HG03095 (cell line): ENCODE data around the gene SLC22A16.
"Not testable (repeated sequence)": the region's sequence is repeated elsewhere in the genome, so short reads cannot be mapped to it uniquely, and the experiment has no call there.

ENCODE experiments used
- ATAC-seq: cut with Tn5 transposase; IDR thresholded peaks from one replicate; pipeline ENCODE4 v1.9.1; 2021; ENCODE audit warnings: moderate library complexity; ENCODE audit not compliant: unreplicated experiment

Gene SLC22A16

DNA sequence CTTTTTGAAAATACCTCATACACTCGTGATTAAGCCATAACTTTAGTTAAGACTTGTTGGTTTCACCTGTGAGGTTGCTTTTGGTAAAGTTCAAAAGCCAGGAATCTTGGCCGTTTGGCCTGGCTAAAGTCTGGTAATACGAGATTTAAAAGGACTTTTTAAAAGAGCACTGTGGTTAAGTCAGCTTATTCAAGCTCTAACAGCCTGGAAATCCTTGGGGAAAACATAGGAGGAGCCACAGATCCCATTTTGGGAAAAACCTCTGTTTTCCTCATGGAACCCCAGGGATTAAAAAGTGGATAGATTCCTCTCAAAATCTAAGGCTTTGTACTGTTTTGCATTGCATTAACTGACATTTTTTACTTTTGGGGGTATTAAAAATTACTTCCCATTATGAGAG lies 13.7 kb upstream of the SLC22A16 start:
- no peak for ATAC-seq

DNA sequence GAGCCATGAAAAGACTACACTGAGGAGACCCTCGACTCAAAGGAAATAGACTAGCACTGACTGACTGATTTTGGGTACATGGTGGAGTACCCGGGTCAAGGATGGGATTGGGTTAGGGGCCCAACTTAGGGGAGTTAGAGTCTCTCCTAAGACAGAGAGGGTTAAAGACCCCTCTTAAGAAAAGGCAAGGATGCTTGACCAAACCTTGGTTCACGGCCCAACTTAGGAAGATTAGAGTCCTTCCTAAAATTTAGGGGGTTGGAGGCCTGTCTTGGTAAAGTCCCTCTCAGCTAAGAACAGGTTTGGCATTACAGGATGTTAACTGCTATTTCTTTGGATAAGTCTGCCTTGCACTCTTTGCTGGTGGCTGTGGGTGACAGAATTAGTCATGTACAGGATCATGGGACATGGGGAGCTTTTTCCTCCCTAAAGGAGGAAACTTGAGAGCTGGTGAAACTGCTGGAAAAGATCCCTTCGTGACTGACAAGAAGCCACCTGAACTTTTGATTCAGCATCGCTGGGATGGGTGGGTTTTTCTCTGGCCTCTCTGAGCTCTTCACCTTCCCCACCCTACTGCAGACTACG lies 12.3 kb upstream of the SLC22A16 start:
- ATAC-seq = no peak

DNA sequence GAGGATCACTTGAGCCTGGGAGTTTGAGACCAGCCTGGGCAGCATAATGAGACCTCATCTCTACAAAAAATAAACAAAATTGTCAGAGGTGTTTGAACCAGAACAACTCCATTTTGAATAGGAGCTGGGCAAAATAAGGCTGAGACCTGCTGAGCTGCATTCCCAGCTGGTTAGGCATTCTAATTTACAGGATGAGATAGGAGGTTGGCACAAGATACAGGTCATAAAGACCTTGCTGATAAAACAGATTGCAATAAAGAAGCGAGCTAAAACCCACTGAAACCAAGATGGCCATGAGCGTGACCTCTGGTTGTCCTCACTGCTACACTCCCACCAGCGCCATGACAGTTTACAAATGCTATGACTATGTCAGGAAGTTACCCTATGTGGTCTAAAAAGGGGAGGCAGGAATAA lies 11.6 kb upstream of the SLC22A16 start:
- not testable (repeated sequence) for ATAC-seq

DNA sequence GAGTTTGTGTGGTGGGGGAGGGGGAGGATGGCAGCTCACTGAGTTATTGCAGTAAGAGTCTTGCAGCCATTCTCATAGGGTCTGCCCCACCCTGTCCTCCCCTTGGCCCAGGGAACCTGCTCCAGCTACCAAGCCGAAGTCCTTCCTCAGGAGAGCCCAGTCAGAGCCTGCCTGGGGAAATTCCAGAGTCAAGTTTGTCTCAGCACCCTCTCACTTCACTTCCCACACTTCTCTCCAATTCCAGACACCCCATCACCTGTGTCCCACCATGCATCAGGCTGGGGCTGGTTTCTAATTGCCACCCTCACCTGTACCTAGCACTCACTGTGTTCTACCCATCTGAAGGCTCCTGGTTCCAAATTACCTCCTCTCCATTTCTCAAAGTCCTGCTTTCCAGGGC lies 10.3 kb upstream of the SLC22A16 start:
- no peak for ATAC-seq

DNA sequence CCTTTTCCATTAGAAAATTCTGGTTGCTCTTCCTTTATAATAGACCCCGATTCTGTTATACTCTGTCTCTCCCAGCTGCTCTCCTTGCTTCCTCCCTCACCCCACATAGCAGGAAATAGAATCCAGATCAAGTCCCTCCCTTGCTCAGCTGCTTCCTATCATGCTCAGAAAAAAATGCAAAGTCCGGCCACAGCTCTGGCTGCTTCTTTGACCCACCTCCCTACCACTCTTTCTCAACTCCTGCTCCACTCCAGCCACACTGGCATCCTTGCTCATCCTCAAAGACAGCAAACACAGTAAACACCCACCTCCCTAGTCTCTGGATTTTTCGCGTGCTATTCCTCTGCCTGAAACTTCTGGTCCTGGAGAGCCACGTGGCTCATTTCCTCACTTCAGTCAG lies 9.1 kb upstream of the SLC22A16 start:
- no peak for ATAC-seq

DNA sequence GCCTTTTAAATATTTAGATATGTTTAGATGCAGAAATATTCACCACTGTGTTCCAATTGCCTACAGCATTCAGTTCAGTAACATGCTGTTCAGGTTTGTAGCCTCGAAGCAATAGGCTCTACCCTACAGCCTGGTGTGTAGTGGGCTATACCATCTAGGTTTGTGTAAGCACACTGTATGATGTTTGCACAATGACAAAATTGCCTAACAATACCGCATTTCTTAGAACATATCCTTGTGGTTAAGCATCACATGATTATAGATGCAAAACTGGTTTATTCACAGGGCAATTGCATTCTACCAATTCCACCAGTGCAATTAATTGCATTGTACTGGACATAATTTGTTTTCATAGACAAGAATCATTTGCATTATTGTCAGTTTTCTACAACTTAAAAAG lies 7.9 kb upstream of the SLC22A16 start:
- no peak for ATAC-seq

DNA sequence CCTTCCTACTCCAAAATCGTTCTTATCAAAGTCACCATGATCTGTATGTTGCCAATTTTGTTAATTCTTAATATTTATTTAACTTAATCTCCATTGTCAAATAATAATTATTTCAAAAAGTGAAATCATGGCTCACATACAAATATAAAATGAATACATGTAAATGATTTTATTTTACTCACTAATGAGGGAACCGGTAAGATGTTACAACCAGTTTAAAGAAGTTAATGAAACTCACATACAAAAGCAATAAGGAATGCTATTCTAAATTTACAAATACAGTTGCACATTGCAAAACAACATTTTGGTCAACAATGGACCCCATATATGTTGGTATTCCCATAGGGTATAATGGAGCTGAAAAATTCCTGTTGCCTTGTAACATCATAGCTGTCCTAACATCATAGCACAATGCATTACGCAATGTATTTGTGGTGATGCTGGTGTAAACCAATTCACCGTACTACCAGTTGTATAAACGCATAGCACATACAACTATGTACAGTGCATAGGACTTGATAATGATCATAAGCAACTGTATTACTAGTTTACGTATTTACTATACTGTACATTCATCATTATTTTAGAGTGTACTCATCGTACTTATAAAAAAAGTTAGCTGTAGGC lies 6.5 kb upstream of the SLC22A16 start:
- ATAC-seq = no peak

DNA sequence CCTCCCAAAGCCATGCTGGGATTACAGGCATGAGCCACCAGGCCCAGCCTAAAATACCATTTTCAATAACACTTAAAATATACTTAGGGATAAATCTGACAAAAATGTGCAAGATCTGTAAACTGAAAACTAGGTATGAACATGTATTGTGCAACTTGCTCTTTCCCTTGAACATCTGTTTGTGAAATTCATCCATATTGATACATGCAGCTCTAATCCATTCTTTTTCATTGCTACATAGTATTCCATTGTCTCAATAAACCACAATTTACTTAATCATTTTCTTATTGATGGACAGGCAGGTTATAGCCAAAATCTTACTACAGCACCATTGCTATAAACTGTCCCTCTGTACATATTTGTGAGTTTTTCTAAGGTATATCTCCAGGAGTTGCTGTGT lies 4.7 kb upstream of the SLC22A16 start:
- ATAC-seq = no peak

DNA sequence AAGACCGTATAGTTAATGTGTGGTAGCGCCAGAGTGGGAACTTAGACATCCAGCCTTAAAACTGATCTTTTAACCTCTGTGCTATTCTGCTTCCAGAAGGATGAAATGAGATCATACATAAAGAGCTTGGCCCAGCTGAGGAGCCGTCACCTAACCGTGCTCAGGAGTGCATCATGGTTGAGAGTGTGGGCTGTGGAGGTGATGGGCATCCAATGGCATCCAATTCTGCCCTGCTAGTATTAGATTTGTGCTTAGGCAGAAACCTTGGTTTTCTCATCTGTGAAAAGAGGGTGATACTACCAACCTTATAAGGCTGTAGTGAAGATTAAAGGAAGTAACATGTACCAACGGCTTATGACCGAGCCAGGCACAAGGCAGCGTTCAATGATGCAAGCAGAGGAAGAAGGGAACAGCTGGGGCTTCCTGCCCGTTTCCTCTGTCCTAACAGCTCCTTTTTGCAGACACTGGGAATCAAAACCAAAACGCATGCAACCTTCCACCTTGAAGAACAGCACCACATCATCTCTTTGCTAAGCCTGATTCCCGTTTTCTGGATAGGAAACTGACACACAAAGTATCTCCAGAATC lies 1.3 kb downstream of the SLC22A16 start:
- no peak for ATAC-seq

DNA sequence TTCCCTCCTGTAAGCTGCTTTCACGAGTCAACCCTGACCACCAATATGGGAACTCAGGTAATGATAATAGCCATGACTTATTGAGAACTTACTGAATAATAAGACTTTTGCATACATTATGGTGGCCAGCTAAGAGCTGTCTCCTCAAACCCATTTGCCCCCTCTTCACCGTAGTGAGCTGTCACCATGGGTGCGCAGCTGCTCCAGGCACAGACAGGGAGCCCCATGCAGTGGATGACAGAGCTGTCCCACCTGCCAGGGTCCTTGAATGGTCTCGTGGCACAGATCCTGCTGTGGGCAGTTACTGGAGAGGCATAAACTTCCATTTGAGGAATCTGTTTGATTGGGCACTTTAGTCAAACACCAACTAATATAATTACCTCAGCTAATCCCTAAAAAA lies 1.9 kb downstream of the SLC22A16 start:
- ATAC-seq = no peak

DNA sequence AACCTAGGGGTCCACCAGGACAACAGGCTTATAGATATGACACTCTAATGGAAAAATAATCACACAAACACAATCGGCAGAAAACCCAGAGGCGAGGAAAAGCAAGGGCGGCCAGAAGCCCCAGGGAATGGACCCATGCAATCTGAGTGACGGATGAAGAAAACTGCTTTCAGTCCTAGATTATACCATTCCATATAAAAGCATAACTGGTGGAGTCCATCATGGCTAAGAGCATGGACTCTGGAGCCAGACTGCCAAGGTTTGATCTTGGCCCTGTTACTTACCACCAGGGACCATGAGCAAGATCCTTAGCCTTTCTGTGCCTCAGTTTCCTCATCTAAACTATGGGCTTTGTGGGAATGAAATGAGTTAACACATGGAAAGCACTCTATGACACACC lies 3.7 kb downstream of the SLC22A16 start:
- ATAC-seq = no peak

DNA sequence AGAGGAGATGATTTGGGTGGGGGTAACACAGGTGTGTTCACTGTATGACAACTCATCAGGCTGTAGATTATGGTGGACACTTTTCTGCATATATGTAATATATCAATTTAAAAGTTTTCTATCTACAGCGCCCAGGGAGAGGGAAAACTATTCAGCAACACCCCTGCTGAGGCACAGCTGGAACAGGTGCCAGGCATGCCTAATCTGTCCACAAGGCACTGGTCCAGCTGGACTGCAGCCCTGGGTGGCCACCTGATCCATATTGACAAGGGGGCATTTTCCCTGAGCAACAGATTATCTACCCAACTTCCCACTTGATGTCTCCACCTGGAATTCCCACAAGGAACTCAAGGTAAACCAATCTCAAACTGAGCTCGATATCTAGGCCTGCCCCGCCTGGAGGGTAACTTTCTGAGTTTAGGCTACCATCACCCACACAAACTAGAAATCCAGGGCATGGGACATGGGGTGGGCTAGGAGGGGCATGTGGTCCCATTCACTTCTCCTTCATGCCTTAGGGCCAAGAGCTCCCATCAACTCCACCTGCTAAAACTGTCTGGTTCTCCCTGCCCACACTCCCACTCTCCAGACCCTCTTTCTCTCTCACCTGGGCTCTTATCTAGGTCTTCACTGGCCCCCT lies 4.6 kb downstream of the SLC22A16 start:
- ATAC-seq = no peak

DNA sequence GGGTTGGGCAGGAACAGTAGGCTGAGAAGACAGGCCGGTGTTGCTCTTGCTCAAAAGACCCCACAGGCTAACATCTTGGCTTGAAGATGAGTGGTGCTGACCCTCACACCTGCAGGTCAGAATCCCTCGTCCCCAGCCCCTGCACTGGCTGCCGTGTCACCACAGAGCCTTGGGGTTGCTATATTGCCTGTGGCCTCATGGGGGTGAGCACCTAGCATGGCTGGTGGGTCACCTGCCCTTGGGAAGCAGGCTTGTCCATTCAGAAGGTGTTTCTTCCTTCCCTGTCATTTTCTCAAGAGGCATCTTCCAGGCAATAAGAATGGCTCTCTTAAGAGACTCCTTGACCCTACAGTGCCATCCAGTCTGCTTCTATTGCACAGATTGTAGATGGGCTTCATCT lies 7.7 kb downstream of the SLC22A16 start:
- no peak for ATAC-seq

DNA sequence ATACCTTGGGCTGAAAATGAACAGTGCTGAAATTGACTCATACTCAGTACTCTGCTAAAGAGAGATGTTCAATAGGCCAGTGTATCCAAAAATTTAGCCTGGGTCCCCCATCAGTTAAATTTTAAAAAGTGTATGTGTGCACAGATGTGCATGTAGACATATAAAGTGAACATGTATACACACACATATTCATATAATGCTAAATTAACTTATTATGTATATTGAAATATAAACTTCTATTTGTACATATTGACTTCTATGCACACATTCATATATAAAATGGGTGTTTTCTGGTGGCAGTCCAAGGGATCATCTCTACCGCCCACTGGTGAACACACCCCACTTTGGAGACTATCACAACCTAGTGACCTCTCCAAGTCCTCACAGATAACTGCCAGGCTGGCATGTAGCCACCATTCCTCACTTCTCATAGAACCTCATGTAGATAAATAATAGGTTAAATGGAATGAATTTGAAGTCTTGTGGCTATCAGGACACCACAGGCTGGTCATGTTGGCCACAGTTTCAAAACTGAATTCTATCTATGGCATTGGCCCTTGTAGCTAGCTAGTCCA lies 8.8 kb downstream of the SLC22A16 start:
- no peak for ATAC-seq

DNA sequence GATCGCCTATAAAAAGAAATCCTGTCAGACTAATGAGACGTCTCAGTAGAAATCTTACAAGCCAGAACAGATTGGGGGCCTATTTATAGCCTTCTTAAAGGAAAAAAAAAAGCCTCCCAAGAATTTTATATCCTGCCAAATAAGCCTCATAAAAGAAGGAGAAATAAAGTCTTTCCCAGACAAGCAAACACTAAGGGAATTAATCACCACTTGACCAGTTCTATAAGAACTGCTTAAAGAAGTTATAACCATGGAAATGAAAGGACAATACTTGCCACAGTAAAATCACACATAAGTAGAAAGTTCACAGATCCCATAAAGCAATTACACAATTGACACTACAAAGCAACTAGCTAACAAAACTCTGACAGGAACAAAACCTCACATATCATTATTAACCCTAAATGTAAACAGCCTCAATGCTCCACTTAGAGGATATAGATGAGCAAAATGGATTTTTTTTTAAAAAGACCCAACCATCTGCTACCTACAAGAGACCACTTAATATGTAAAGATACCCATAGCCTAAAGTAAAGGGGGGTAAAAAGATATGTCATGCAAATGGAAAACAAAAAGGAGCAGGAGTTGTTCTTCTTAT lies 13.4 kb downstream of the SLC22A16 start:
- ATAC-seq = no peak

DNA sequence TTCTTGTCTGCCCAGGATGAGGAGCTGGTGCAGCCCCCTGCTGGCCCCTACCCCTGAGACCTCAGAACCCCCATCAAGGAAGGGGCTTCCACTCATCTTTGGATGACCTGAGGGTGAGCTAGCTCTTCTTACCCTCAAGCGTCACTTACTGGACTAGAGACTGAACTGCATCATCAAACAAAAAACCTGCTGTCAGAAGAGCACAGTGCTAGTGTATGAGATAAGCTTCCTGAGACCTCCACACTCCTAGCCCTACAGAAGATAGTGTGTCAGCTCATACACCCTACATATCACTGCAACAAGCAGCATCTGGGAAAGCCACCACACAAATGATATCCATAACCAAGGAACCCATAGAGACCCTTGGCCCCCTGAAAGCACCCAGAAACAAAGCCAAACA lies 15.0 kb downstream of the SLC22A16 start:
- no peak for ATAC-seq

DNA sequence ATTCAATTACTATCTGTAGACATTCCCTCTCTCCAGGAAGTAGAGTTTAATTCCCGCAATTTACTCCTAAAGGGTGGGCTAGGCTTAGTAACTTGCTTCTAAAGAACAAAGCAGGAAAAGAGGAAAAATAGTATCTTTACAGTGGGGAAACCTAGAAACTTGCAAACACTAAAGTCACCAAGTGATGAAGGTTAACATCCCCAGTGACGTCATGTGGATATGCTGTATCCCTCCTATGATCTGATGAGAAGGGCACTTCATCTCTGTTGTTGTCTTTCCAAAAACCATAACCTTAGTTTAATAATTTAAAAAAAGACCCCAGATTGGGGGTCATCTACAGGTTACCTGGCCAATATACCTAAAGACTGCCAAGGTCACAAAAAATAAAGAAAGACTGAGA lies 17.3 kb downstream of the SLC22A16 start:
- no peak for ATAC-seq

DNA sequence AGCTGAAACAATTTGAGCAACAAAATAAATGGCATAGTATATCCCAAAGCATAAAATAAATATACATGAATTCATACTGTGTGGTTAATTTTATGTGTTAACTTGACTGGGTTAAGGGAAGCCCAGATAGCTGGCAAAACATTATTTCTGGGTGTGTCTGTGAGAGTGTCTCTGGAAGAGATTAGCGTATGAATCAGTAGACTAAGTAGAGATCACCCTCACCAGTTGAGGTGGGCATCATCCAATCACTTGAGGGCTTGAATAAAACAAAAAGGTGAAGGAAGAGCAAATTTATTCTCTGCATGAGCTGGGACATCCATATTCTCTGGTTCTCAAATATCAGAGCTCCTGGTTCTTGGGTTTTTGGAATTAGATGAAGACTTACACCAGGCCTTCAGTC lies 17.9 kb downstream of the SLC22A16 start:
- ATAC-seq = no peak

DNA sequence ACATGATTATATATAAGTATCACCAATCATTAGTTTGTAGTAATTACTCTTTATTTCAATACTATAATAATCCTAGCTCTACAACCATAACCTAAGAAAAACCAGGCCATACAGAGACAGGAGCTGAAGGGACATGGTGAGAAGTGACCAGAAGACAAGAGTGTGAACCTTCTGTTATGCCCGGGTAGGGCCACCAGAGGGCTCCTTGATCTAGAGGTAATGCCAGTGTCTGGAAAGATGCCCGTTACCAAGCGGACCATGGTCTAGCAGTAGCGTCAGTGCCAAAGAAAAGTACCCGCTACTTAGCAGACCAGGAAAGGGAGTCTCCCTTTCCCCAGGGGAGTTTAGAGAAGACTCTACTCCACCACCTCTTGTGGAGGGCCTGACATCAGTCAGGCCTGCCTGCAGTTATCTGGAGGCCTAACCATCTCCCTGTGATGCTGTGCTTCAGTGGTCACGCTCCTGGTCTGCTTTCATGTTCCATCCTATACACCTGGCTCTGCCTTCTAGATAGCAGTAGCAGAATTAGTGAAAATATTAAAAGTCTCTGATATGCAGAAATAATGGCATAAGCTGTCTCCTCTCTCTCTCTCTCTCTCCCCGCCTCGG lies 18.7 kb downstream of the SLC22A16 start:
- ATAC-seq = not testable (repeated sequence)

DNA sequence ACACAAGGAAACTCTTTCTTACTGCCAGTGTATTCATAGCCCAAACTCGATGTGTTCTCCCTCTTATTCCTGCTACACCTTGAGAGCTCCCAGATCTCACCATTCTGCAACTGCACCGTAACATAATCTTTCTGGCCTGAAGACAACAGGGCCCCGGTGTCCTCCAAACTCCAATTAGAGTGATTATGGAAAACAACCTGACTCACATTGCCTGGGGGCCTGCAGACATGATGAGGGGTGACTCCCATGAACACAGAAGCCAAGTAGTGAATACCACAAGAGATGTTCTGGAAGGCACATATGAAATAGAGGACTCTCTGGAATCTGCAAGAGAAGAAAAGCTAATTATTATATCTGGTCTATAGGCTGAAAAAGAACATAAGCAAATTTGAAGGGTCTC lies 19.7 kb downstream of the SLC22A16 start:
- no peak for ATAC-seq

DNA sequence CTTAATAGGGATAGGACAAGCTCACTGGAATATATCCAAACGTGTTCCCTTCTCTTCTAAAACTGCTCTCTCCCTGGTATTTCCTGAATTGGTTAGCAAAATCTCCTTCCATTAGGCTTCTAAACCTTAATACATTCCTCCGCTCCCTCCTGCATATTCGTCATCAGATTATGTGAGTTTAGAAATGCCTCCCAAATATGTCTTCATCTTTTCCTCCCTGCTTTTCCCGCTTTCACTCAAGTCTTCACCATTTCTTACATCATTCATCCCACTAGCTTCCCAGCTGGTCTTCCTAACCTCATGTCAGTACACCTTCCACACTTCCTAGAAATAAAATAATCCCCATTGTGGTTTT lies 26.9 kb downstream of the SLC22A16 start:
- no peak for ATAC-seq
